ENCODE results near the gene RASA3. TPM values are rescaled to one million over a fixed set of nuclear protein-coding genes. Genes with fewer than 3 reads are reported as not detected.

Gene RASA3
- total RNA-seq, 2 donors from 2014 or later = 8.6 to 12.5 TPM

GRCh38 chr13:114173745-114174144 is 41.3 kb upstream of the RASA3 start:
- Histone ChIP-seq H3K36me3 (no peaks in the 10 kb centered on the region), H3K4me1 (replicated peaks) (no peaks in the 10 kb centered on the region), H3K9me3 (no peaks in the 10 kb centered on the region), H3K27me3 (replicated peaks; ENCODE audit: insufficient read depth) (no peaks in the 10 kb centered on the region), H3K4me3 (no peak overlapping the region), H3K27ac (no peak overlapping the region)
- TF ChIP-seq POLR2A (IDR thresholded peaks at IDR 0.05) (no peak), CTCF (IDR thresholded peaks at IDR 0.05) (no peak), POLR2AphosphoS5 (IDR thresholded peaks at IDR 0.05) (no peak)
- intact Hi-C loops (cut with DNase I) = no loop called here
- 89% methylated on average over 1 of the region's 1 CpG for WGBS
- no peak for DNase-seq (ENCODE audit: low spot score)

DNA sequence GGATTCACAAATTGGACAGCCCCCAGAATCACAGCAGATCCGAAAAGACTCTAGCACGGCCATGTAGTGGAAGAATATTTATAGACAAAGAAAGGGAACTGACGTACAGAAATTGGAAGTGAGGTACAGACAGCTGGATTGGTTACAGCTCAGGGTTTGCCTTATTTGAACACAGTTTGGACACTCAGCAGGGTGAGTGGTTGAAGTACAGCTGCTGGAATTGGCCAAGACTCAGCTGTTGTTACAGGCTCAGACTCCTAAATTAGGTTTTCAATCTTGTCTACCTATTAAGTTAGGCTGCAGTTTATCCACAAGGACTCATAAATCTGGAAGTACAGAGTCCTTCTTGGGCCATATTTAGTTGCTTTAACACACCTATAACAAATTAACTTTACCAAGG is 40.8 kb upstream of the RASA3 start:
- intact Hi-C loops (cut with DNase I) = no loop called here
- WGBS = 92% methylated on average over 3 of the region's 3 CpGs
- TF ChIP-seq CTCF (IDR thresholded peaks at IDR 0.05) = no peak
- TF ChIP-seq POLR2A (IDR thresholded peaks at IDR 0.05) = no peak
- no peak for TF ChIP-seq POLR2AphosphoS5 (IDR thresholded peaks at IDR 0.05)
- DNase-seq (ENCODE audit: low spot score) = no peak
- no peaks in the 10 kb centered on the region for H3K9me3 ChIP-seq
- no peak overlapping the region for H3K4me3 ChIP-seq
- no peaks in the 10 kb centered on the region for H3K4me1 ChIP-seq (replicated peaks)
- no peaks in the 10 kb centered on the region for H3K36me3 ChIP-seq
- no peaks in the 10 kb centered on the region for H3K27me3 ChIP-seq (replicated peaks; ENCODE audit: insufficient read depth)
- H3K27ac ChIP-seq = no peak overlapping the region

DNA sequence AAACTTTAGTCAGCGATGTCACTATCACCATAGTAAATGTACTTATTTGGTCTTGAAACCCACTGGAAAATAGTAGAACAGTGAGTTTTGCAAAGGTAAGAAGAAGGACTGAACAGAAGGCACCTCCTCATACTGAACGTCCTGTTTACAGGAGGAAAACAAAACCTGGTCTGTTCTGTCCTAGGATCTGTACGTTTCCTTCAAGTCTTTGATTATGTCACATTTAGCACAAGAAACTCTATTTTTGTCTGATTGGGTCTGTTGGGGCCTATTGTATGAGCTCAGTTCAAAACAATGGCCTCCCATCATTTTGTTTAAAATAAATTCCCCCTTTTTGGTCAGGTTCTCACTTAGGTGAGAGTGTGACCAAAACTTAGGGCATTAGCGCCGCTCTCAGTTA is 35.5 kb upstream of the RASA3 start:
- Histone ChIP-seq H3K9me3 (no peaks in the 10 kb centered on the region), H3K27me3 (replicated peaks; ENCODE audit: insufficient read depth) (no peaks in the 10 kb centered on the region), H3K4me3 (no peak overlapping the region), H3K27ac (no peak overlapping the region), H3K4me1 (replicated peaks) (no peaks in the 10 kb centered on the region), H3K36me3 (no peaks in the 10 kb centered on the region)
- intact Hi-C loops (cut with DNase I) = no loop called here
- 93% methylated on average over 5 of the region's 5 CpGs for WGBS
- no peak for TF ChIP-seq POLR2AphosphoS5 (IDR thresholded peaks at IDR 0.05)
- DNase-seq (ENCODE audit: low spot score) = no peak

GRCh38 chr13:114167426-114167825 is 35.0 kb upstream of the RASA3 start:
- intact Hi-C loops (cut with DNase I) = no loop called here
- no peak overlapping the region for H3K27ac ChIP-seq
- 70% methylated on average over 5 of the region's 5 CpGs for WGBS

DNA sequence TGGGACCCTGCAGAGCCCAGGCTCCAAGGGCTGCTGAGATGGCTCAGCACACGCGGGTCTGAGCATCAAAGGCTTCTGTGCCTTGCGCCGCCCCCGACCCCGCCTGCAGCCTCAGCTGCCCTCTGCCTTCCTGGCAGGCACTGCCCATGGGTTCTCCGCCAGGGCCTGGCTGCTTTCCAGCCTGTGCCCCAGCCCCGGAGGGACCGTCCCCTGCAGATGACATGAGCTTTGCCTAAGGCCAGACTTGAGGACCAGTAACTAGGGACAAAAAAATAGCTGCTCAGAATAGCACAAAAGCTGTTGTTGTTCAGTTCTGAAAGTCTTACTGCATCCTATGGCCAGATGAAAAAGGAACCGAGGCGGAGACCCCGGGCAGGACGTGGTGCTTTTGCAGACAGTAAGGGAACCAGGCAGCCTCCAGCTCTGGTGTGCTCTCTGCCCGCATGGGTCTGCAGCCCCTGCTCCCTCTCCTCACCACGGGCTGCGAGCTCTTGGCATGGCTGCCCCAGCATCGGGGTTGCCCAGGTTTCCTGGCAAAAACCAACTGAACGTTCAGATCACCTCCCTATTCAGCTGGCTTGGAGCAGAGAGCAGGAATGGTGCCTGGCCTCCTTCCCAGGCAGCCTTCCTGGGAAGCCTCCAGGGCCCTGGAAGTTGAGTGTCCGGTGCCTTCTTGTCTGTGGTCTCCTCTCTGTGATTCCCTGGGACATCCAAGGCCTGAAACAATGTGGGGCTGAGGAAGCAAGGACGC is 34.1 kb upstream of the RASA3 start:
- WGBS = 25% methylated on average over 11 of the region's 20 CpGs
- no peak overlapping the region for H3K4me3 ChIP-seq
- no peaks in the 10 kb centered on the region for H3K4me1 ChIP-seq (replicated peaks)
- H3K9me3 ChIP-seq = no peaks in the 10 kb centered on the region
- intact Hi-C loops (cut with DNase I) = no loop called here
- H3K36me3 ChIP-seq = no peaks in the 10 kb centered on the region
- H3K27ac ChIP-seq = no peak overlapping the region
- TF ChIP-seq POLR2A (IDR thresholded peaks at IDR 0.05) (no peak), CTCF (IDR thresholded peaks at IDR 0.05) (no peak), POLR2AphosphoS5 (IDR thresholded peaks at IDR 0.05) (no peak)
- no peaks in the 10 kb centered on the region for H3K27me3 ChIP-seq (replicated peaks; ENCODE audit: insufficient read depth)
- no peak for DNase-seq (ENCODE audit: low spot score)

More at GRCh38 chr13:114167426-114167825, 35.0 kb upstream of the RASA3 start:
- no peaks in the 10 kb centered on the region for H3K27me3 ChIP-seq (replicated peaks; ENCODE audit: insufficient read depth)
- no peaks in the 10 kb centered on the region for H3K9me3 ChIP-seq
- no peaks in the 10 kb centered on the region for H3K36me3 ChIP-seq
- H3K4me1 ChIP-seq (replicated peaks) = no peaks in the 10 kb centered on the region
- TF ChIP-seq CTCF (IDR thresholded peaks at IDR 0.05) (no peak), POLR2AphosphoS5 (IDR thresholded peaks at IDR 0.05) (no peak), POLR2A (IDR thresholded peaks at IDR 0.05) (no peak)
- no peak for DNase-seq (ENCODE audit: low spot score)
- H3K4me3 ChIP-seq = no peak overlapping the region
